Hematopoietic multipotent progenitor cell treated with erythropoietin and hydrocortisone succinate and interleukin-3 and kit ligand, for 15 days (in vitro differentiated cells): ENCODE results near the gene SSH3.
"Not testable (repeated sequence)": the region's sequence is repeated elsewhere in the genome, so short reads cannot be mapped to it uniquely, and the experiment has no call there.

ENCODE experiments used
- DNase-seq: peaks from one replicate; pipeline ENCODE4 v3.0.0-alpha.2; 2015; ENCODE audit warnings: low spot score

The SSH3 gene, protein sequence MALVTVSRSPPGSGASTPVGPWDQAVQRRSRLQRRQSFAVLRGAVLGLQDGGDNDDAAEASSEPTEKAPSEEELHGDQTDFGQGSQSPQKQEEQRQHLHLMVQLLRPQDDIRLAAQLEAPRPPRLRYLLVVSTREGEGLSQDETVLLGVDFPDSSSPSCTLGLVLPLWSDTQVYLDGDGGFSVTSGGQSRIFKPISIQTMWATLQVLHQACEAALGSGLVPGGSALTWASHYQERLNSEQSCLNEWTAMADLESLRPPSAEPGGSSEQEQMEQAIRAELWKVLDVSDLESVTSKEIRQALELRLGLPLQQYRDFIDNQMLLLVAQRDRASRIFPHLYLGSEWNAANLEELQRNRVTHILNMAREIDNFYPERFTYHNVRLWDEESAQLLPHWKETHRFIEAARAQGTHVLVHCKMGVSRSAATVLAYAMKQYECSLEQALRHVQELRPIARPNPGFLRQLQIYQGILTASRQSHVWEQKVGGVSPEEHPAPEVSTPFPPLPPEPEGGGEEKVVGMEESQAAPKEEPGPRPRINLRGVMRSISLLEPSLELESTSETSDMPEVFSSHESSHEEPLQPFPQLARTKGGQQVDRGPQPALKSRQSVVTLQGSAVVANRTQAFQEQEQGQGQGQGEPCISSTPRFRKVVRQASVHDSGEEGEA

DNA sequence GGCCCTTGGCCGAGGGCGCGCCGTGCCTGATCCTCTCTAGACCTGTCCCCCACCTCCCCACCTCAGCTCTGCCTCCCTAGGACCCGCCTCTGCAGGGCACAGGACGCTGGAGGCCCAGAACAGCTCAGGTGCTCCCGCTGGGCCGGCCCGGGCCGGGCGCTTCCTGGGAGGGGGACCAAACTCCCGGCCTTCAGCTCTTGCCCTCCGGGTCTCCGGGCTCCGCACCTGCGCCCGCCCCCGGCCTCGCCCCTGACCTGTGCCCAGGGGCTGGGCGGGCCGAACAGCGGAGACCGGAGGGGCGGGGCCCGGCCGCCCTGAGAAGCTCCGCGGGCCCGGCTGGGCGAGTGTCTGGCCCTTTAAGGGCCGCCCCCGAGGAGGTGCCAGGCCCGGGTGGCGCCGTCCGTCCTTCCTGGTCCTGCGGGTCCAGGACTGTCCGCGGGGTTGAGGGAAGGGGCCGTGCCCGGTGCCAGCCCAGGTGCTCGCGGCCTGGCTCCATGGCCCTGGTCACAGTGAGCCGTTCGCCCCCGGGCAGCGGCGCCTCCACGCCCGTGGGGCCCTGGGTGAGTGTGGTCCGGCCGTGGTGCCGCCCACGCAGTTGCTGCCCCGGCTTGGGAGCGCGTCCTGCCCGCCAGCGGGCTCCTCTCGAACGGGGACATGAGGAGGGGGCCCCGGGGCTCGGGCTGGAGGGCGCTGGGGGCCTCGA, at the start of gene SSH3:
SSH3 (plus strand) TSS at position 399 of the 703 bp plus-strand sequence; CDS start at position 495, 96 bp downstream.
- DNase-seq: peak; percentile 56

DNA sequence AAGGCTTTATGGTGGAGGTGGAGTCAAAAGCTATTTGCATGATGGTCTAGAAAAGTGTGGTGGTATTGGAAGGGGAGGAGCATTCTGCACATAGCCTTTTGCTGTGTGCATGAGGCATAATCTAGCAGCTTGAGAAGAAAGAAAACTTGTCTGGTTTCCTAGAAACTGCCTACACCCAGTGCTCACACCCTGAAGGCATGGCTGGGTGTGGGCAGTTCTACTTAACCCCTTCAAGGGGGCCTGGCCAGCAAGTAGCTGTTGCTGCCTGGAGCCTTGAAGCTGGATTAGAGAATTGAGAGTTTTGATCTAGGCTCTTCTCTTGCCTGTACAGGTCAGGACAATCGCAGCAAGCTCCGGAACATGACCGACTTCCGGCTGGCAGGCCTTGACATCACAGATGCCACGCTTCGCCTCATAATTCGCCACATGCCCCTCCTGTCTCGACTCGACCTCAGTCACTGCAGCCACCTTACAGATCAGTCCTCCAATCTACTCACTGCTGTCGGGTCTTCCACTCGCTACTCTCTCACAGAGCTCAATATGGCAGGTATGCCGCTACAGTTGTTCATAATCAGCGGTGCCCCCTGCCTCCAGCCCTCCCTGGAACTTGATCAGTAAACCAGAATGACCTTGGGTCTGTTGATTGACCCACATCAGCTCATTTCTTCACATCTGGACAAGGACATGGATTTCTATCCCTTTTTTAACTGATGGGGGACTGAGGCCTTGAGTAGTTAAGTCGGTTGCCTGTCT, 49.3 kb upstream of the SSH3 start:
- peak; percentile 61 for DNase-seq

DNA sequence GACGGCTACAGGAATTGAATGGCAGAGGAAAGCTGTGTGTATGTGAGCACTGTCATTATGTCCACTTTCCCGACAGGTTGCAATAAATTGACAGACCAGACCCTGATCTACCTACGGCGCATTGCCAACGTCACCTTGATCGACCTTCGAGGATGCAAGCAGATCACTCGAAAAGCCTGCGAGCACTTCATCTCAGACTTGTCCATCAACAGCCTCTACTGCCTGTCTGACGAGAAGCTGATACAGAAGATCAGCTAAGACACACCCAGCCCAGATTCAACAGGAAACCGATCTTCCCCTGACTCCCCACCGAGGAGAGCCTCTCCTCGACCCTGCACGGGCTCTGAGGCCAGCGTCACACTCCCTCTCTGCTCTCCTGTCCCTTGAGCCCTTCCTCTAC, 48.5 kb upstream of the SSH3 start:
- DNase-seq: peak; percentile 32

DNA sequence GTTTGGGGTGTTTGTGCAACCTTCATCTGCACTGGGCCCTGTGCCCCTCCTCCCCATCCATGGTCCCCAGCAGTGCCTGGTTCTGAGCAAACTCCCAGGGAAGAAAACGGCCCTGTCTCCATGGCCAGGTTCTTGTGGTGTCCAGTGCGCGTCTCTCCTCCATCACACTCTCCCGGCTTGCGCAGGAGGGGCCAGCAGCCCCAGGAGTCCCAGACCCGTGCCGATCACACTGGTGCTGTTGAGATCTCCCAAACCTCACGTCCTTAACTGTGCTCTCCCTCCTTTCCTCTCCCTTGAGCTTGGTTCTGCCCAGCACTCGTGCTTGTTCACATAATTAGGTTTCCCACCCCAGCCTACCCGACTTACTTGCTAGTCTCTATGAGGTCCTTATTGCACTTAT, 48.0 kb upstream of the SSH3 start:
- DNase-seq: no peak

DNA sequence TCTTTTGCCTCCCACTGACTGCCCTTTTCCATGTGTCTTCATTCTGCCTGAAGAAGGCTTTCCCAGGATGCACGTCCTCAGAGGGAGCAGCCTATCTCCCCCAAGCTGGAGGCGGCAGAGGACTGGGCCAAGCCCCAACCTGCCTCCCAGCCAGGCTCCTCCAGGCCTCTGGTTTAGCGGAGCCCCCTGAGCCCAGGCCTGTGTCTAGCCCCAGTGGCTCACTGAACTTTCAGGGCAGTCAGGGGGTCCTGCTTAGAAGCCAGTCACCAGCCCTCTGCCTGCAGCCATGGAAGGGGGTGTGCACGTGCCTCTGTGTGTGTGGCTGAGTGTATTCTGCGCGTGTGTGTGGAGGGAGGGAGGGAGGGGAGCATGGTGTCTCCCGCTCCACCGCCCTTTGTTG, 47.5 kb upstream of the SSH3 start:
- DNase-seq: no peak

DNA sequence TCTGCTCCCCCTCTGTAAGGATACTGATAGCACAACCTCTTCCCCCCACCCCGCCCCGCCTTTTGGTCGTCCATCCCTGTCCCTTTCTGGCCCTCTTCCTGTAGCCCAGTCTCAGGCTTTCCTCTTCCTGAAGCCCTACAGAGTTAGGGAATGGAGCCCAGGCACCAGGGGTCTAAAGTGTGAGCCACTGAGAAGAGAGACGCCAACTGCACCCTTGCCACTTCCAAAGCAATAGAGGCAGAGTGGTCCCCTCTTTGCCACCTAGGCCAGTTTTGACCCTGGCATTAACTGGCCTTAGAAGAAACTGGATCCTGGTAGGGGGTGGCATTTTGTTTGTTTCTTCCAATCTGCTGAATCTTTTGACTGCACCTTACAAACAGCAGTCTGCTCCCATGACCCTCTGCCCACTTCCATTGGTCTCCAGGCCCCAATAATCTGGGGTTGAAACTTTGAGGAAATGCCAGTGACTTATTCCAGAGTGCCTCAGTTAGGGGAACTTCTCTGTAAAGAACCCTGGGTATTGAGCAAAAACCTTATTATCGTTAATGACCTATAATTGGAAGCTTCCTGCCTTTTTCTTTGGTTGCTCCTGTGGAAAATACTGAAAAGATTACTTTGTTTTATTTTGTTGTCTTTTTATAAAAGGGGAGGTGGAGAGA, 46.7 kb upstream of the SSH3 start:
- no peak for DNase-seq

DNA sequence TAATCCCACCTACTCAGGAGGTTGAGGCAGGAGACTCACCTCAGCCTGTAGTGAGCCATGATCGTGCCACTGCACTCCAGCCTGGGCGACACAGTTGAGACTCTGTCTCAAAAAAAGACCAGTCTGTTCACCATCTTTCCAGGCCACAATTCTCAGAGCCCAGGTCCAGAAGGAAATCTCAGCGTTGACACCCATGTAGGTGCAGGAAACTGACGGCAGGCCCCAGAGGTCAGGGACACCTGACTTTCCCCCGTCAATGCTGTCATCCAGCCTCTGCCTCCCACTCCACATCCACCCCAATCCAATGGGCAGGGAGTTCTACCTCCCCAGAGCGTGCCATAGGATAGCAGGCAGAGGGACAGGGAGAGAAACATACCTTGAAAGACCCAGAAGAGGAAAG, 42.9 kb upstream of the SSH3 start:
- no peak for DNase-seq

DNA sequence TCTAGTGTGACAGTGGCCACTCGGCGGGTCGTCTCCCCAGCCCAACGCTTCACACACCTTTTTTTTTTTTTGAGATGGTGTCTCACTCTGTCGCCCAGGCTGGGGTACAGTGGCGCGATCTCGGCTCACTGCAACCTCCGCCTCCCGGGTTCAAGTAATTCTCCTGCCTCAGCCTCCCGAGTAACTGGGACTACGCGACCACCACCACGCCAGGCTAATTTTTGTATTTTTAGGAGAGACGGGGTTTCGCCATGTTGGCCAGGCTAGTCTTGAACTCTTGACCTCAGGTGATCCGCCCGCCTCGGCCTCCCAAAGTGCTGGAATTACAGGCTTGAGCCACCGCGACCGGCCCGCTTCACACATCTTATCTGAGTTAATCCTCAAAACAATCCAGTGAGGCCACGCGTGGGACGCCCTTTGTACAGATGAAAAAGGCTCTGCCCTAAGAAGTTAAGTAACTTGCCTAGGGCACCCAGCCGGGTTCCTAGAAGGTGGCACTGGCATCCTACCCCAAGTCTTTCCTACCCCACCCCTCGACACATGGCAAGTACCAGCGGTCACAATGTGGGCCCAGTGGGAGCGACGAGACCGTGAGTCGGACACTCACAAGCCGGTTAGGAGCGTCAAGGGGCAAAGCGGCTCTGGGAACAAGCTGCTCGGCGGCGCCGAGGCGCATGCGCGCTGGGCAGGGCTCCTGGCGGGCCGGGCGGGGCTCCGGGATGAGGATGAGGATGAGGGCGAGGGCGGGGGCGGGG, 42.3 kb upstream of the SSH3 start:
- DNase-seq: not testable (repeated sequence)

DNA sequence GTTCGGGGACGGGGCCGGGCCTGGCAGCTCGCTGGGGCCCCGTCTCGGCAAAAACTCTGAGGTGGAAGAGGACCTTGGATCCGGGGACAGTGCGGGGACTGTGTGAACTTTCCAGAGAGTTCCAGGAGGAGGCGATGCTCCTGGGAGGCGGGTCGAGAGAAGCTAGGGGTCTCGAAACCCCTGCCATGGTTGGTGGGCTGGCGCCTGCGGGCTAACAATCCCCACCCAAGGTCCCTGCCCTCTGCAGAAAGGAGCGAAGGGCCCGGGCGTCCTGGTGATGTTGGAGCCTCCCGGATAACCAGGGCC, 41.7 kb upstream of the SSH3 start:
- no peak for DNase-seq

DNA sequence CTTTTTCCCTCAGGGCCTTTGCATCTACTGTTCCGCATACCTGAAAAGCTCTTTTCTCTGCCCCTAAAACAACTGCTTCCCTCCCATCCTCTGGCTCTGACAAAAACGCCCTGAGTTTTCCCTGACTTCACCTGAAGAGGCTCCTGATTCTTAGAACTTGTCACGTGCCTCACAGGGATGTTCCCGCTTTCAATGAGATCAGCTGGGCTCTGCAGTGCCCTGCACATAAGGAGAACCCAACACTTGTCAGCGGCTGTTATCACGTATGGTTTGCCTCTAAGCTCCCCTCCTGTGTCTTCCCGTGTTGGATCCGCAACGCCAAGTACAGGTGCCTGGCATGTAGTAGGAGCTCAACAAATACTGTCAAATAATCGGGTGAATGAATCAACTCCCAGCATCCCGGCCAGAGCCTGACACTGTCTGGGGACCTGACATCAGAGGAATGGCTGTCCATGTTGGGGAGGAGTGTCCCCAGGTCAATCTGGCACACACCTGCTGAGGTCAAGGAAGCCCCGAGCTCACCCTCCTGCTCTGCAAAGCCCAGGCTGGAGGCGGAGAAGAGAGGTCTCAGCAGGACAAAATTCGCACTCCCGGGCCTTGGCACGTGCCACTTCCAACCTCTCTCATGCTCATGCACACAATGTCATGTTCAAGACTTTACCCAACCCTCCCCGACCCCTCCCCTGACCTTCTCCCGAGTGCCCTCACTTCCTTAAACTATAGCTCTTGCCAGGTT, 41.2 kb upstream of the SSH3 start:
- DNase-seq: no peak

DNA sequence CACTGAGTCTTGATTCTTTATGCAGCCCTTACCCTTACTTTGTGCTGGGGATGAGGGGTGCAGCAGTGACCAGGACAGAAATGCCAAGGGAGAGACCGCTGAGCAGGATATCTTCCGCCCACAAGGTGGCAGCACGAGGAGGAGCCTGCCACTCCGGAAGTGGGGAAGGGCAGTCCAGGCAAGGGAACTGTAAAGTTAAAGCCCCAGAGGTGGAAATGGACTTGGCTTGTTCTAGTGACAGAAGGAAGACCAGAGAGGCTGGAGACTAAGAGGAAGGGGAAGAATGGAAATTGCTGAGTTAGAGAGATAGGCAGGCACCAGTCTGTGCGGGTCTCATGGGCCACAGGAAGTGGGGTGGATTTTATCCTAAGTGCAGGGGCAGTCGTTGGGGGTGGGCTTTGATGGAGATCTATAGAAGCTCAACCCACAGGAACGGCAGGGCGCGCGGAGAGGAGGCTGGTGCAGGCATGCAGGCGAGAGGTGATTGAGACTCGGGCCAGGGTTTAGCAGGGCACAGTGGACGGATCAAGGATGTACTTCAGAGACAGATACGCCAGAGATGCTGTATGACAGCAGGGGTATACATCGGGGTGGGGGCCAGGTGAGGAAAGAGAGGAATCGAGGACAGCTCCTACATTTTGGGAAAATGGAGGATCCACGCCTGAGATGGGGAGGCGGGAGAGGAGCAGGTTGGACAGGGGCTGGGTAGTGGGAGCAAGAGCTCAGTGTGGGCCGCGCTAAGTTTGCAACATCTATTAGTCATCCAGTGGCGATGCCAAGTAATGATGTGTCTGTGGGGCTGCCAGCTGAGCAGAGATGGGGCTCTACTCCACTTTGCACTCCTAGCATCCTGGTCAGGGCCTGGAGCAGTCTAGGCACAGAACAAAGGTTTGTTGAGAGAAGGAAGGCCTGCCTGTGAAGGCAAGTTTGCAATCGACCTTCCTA, 40.3 kb upstream of the SSH3 start:
- DNase-seq: peak; percentile 82

DNA sequence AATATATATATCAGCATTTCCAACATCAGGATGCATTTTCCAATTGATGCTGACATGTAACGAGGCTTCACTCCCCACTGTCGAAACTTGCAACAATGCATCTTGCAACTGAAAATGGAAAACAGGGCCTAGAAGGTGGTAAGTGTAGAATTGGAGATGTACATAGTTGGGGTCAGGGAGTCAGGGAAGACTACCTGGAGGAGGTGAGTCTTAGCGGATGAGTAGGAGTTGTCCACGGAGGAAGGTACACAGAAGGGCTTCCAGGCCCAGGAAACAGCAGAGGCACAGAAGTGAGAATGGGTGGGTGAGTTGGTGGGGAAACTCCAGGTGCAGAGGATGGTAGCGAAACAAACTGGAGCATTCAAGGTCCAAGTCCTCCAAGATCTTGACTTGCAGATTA, 39.1 kb upstream of the SSH3 start:
- no peak for DNase-seq

DNA sequence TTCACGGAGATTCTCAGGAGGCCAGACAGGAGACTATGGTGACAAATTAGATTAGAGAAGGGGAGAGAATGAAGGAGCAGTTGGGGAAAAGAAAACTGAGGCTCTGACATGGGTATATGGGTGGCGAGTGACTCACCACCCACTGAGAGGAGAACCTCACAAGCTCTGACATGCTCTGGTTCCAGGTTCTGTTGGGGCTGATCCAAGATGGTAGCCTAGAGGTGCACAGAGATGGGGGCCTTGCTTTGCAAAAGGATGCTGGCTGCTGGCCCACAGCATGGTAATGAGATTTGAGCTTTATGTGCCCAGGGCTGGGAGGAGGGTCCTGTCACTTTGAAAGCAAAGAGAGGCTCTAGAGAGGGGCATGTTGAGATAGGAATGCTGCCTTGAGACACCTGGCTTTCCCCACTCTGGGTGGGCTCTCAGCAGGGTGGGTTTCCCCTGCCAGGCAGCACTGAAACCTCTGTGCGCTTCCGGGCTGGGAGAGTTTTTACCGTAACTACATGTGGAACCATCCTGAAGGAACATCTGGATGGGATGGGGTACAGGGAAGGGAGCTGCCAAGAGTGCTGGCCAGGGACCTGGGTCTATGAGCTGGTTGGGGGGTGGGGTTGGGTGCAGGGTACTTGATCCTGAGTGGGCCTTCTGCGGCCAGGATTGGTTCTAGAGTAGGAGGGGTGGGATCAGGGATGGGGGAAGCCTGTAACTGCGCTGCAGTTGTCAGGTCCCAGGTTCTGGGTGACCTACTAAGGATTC, 38.3 kb upstream of the SSH3 start:
- no peak for DNase-seq

DNA sequence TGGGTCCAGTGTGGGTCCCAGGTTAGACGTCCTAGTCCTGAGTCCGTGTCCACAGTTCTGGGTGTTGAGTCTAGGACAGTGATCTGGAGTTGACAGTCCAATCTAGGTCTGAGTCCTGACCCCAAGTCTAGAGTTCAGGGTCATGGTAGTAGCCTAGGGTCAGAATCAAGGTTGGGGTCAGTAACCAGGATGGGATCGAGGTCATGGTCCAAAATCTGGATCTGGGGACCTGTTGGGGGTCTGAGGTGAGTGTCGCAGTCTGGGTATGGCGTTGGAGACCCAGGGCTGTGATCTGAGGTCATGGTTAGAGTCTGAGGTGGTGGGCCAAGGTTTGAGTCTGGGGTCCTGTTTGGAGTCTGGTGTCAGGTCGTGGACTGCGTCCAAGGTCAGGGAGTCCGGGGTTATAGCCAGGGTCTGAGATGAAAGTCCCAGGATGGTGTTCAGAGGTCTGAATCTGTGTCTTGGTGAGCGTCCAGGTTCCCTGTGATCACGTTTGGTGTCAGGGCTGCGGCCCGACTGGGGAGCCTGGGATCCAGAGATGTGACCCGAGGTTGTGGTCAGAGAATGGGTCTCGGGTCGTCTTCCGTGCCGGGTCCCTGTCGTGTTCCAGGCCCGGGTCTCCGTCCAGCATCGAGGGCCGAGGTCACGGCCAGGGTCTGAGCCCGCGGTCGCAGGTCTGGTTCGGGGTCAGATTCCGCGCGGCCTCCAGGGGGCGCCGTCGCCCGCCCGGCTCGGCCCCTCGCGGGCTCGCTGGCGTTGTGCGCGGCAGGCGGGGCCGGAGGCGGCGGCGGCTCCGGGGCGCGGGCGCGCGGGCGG, 37.5 kb upstream of the SSH3 start:
- DNase-seq: peak; percentile 85

DNA sequence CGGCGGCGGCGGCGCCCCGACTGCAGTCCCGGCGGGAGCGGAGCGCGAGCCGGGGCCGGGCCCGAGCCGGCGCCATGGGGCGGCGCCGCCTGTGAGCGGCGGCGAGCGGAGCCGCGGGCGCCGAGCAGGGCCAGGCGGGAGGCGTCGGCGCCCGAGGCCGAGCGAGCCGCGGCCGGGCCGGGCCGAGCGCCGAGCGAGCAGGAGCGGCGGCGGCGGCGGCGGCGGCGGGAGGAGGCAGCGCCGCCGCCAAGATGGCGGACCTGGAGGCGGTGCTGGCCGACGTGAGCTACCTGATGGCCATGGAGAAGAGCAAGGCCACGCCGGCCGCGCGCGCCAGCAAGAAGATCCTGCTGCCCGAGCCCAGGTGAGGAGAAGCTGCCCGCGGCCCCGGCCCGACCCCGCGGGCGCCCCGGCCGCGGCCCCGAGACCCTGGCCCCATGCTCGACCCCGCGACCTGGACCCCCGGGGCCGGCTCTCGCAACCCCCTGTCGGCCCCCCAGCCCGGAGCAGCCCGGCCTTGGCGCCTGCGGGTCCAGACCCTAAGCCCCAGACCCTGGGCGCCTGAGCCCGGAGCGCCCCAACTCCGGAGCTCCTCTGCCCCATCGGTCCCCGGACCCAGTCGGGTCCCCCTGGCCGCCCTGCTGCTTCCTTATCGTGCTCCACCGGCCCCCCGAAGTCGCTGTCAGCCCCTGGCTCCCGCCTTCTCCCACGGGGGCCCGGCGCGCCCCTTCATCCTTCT, 36.7 kb upstream of the SSH3 start, which contains the start of gene GRK2:
GRK2 (plus strand) TSS at position 25 of the 739 bp plus-strand sequence; CDS start at position 252, 227 bp downstream.
- DNase-seq: peak; percentile 65

DNA sequence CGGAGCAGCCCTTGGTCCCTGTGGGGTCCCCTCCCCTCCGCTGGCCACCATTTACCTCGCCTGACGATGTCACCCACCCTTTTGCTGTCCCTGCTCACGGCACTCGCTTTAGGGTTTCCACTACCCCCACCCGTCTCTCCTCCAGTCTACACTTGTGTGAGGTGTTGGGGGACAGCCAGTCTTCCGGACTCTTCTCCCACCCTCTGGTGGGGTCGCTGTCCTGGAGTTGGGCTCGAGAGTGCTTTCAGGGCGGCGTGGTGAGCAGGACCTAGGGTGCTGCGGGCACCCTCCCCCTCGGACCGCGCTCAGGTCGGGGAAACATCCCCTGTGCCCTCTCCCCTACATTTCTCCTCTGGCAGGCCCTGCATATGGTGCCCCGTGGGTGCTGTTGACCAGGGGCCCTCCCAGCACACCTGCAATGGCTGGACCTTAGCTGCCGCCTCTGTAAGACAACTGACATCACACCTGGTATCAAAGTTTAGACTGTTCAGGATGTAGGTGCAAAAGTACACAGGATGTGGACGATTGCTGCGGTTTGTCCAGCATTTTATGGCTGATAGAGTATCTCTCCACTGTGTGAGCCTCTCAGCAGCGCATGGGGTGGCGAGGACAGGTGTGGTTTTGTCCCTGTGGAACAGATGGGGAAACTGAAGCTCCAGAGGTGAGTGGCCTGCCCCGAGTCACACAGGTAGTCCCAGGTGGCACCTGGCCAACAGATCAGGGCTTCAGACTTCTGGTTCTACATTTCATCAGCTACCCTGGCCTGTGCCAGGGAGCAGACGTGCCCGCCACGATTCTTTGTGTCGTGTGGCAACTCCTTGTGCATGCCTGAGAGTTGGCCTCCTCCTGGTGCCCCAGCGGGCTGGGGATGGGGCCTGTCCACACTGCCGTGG, 35.9 kb upstream of the SSH3 start:
- no peak for DNase-seq
